Measurements from ENCODE around the gene CAMK1D.
"Not testable (repeated sequence)": the region's sequence is repeated elsewhere in the genome, so short reads cannot be mapped to it uniquely, and the experiment has no call there.

CAMK1D gene

DNA sequence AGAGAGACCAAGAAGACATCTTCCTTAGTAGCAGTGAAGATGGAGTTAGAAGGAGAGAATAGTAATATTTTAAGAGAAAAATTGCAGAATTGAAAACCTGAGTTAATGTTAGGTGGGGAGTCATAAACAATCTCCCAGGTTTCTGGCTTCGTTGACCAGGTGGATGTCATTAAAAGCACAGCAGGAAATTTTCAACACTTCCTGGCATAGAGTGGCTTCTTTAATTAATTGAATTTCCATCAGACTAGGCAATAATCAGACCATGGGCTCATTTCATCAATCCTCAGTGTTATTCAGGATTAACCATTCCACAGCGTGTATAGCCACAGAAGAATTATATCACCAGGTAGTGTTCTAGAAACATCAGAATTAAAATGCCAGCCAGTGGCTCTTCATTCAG lies 383.9 kb downstream of the CAMK1D start:
- no peak for DNase-seq (ENCODE audit: low read depth)
- TF ChIP-seq, protein P1, sequence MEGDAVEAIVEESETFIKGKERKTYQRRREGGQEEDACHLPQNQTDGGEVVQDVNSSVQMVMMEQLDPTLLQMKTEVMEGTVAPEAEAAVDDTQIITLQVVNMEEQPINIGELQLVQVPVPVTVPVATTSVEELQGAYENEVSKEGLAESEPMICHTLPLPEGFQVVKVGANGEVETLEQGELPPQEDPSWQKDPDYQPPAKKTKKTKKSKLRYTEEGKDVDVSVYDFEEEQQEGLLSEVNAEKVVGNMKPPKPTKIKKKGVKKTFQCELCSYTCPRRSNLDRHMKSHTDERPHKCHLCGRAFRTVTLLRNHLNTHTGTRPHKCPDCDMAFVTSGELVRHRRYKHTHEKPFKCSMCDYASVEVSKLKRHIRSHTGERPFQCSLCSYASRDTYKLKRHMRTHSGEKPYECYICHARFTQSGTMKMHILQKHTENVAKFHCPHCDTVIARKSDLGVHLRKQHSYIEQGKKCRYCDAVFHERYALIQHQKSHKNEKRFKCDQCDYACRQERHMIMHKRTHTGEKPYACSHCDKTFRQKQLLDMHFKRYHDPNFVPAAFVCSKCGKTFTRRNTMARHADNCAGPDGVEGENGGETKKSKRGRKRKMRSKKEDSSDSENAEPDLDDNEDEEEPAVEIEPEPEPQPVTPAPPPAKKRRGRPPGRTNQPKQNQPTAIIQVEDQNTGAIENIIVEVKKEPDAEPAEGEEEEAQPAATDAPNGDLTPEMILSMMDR (IDR thresholded peaks at IDR 0.05; ENCODE audit: low read depth, low read length), result no peak
- TF ChIP-seq, protein P2, sequence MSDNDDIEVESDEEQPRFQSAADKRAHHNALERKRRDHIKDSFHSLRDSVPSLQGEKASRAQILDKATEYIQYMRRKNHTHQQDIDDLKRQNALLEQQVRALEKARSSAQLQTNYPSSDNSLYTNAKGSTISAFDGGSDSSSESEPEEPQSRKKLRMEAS (IDR thresholded peaks at IDR 0.05; ENCODE audit: low read depth, low read length), result no peak
- TF ChIP-seq POLR2A (IDR thresholded peaks at IDR 0.05; ENCODE audit: extremely low read depth, insufficient read length), result no peak
- TF ChIP-seq MYC (IDR thresholded peaks at IDR 0.05; ENCODE audit: low read depth, low read length), result no peak
- no peak overlapping the region for H3K4me3 ChIP-seq (ENCODE audit: low read depth, low read length)

DNA sequence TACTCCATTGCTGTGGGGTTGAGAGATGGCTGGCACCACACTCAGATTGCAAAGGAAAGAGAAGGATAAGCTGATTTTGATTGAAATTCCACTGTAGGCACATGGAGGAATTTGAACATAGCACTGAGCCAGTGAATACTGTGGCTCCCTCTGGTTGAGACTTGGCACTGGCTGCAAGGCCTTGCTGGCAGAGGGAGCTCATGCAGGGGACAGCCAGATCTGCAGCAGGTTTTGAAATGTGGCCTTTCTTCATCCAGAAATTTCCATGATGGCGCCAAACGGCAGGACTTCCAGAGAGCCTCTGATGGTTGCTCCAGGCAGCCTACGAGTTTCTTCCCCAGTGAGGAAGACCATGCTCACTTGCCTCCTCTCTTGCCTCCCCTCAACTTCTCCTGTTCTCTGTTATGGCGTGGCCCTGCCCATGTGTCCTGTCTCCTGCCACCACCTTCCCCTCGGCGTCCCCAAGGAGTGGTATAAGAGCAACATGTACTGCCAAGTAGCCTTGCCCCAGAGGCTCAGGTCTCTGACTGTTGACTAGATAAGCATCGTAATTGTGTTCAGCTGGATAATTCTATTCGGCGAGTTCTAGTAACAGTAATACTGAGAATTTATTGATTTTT lies 386.6 kb downstream of the CAMK1D start:
- TF ChIP-seq MYC (IDR thresholded peaks at IDR 0.05; ENCODE audit: low read depth, low read length), result no peak
- TF ChIP-seq, protein P1 (IDR thresholded peaks at IDR 0.05; ENCODE audit: low read depth, low read length), result no peak
- TF ChIP-seq, protein P2 (IDR thresholded peaks at IDR 0.05; ENCODE audit: low read depth, low read length), result no peak
- TF ChIP-seq POLR2A (IDR thresholded peaks at IDR 0.05; ENCODE audit: extremely low read depth, insufficient read length), result no peak
- no peak overlapping the region for H3K4me3 ChIP-seq (ENCODE audit: low read depth, low read length)
- no peak for DNase-seq (ENCODE audit: low read depth)

DNA sequence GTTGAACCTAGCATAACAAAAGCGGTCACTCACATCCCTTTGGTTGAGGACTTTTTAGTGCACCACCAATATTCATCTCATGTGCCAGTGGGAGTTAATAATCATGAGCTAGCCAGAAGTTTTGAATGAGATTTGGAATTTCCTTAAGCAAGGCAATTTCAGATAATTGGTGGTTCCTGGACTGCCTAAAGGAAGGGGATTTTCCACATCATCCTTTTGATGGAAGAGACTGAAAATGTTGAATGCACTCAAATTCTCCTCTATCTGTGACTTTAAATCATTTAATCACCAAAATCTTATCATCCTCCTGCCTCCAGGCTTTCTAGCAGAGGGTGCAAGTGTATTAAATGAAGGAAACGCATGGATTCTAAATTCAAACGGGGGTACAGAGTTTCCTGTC lies 391.5 kb downstream of the CAMK1D start:
- no peak for DNase-seq (ENCODE audit: low read depth)
- no peak overlapping the region for H3K4me3 ChIP-seq (ENCODE audit: low read depth, low read length)
- TF ChIP-seq, protein P1 (IDR thresholded peaks at IDR 0.05; ENCODE audit: low read depth, low read length), result no peak
- TF ChIP-seq MYC (IDR thresholded peaks at IDR 0.05; ENCODE audit: low read depth, low read length) (no peak), POLR2A (IDR thresholded peaks at IDR 0.05; ENCODE audit: extremely low read depth, insufficient read length) (no peak)
- TF ChIP-seq, protein P2 (IDR thresholded peaks at IDR 0.05; ENCODE audit: low read depth, low read length), result no peak

DNA sequence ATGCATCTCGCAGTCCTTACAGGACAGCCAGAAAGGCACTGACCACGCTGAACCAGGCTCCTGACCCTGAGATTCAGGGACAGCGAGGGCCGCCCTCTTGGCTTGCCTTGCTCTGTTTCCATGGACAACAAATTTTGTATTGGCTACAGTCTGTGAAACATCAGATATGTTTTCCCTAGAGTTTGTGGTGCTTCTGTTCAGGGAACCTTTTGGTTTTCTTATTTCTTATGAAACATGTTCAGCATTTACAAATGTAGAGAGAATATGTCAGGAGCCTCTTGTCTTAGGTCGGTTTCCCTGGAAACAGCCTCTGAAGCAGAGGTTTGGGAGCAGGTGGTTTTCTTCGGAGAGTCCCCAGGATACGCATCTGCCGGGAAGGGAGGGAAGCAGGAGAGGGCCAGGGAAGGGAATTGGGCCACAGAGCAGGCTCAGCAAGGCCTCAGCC lies 392.0 kb downstream of the CAMK1D start:
- TF ChIP-seq POLR2A (IDR thresholded peaks at IDR 0.05; ENCODE audit: extremely low read depth, insufficient read length), result no peak
- no peak for TF ChIP-seq MYC (IDR thresholded peaks at IDR 0.05; ENCODE audit: low read depth, low read length)
- TF ChIP-seq, protein P2 (IDR thresholded peaks at IDR 0.05; ENCODE audit: low read depth, low read length), result no peak
- TF ChIP-seq, protein P1 (IDR thresholded peaks at IDR 0.05; ENCODE audit: low read depth, low read length), result no peak
- H3K4me3 ChIP-seq (ENCODE audit: low read depth, low read length), result no peak overlapping the region
- DNase-seq (ENCODE audit: low read depth), result no peak

DNA sequence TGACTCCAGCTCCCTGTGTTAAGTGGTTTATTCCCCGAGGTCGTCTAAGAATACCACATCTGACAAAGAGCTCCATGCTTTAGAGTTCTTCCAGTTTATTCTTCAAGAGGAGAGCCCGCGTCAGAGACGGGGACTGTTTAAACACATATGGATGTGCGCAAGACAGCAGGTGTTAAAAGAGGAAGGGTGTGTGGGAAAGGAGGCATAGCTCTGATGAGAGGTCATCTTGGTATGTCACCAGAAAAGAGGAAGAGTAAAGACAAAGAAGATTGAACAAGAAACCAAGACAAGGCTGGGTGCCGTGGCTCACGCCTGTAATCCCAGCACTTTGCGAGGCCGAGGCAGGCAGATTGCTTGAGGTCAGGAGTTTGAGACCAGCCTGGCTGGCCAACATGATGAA lies 393.4 kb downstream of the CAMK1D start:
- TF ChIP-seq POLR2A (IDR thresholded peaks at IDR 0.05; ENCODE audit: extremely low read depth, insufficient read length) (no peak), MYC (IDR thresholded peaks at IDR 0.05; ENCODE audit: low read depth, low read length) (no peak)
- TF ChIP-seq, protein P2 (IDR thresholded peaks at IDR 0.05; ENCODE audit: low read depth, low read length), result no peak
- TF ChIP-seq, protein P1 (IDR thresholded peaks at IDR 0.05; ENCODE audit: low read depth, low read length), result no peak
- H3K4me3 ChIP-seq (ENCODE audit: low read depth, low read length), result no peak overlapping the region
- DNase-seq (ENCODE audit: low read depth), result peak; percentile 62

DNA sequence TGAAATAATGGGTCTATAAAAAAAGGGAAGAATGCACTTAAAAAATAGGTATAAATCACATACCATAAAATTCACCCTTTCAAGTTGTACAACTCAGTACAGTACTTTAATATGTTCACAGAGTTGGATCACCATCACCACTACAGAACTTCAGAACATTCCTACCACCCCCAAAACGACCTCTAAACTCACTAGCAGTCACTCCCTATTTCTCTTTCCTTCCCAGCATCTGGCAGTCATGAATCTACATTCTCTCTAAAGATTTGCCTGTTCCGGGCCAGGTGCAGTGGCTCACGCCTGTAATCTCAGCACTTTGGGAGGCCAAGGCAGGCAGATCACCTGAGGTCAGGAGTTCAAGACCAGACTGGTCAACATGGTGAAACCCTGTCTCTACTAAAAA lies 394.1 kb downstream of the CAMK1D start:
- not testable (repeated sequence) for DNase-seq (ENCODE audit: low read depth)

More for the DNA sequence above, 394.1 kb downstream of the CAMK1D start:
- not testable (repeated sequence) for H3K4me3 ChIP-seq (ENCODE audit: low read depth, low read length)

All from NB4 (cell line).